ENCODE results near the gene ARHGEF7. TPM values are rescaled to one million over a fixed set of nuclear protein-coding genes. Genes with fewer than 3 reads are reported as not detected.

ARHGEF7 gene
- total RNA-seq, 1 experiment from 2014 or later = 47.3 TPM

- ChIA-PET CTCF (no interaction called here), POLR2A (no interaction called here)
- Mint-ChIP-seq H3K4me3 (no peak overlapping the region), H3K9me3 (no peaks in the 10 kb centered on the region), H3K27me3 (ENCODE audit: low read depth) (no peaks in the 10 kb centered on the region), H3K27ac (no peak overlapping the region), H3K36me3 (no peaks in the 10 kb centered on the region), H3K4me1 (no peaks in the 10 kb centered on the region)
- TF ChIP-seq IRF1 (CRISPR knock-in tag; IDR thresholded peaks at IDR 0.05) = no peak
- no peak for TF ChIP-seq OVOL2 (CRISPR knock-in tag; IDR thresholded peaks at IDR 0.05; ENCODE audit: borderline replicate concordance)
- no peak for TF ChIP-seq FOXP1 (CRISPR knock-in tag; IDR thresholded peaks at IDR 0.05; ENCODE audit: borderline replicate concordance)
- TF ChIP-seq, protein P1, sequence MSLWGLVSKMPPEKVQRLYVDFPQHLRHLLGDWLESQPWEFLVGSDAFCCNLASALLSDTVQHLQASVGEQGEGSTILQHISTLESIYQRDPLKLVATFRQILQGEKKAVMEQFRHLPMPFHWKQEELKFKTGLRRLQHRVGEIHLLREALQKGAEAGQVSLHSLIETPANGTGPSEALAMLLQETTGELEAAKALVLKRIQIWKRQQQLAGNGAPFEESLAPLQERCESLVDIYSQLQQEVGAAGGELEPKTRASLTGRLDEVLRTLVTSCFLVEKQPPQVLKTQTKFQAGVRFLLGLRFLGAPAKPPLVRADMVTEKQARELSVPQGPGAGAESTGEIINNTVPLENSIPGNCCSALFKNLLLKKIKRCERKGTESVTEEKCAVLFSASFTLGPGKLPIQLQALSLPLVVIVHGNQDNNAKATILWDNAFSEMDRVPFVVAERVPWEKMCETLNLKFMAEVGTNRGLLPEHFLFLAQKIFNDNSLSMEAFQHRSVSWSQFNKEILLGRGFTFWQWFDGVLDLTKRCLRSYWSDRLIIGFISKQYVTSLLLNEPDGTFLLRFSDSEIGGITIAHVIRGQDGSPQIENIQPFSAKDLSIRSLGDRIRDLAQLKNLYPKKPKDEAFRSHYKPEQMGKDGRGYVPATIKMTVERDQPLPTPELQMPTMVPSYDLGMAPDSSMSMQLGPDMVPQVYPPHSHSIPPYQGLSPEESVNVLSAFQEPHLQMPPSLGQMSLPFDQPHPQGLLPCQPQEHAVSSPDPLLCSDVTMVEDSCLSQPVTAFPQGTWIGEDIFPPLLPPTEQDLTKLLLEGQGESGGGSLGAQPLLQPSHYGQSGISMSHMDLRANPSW (CRISPR knock-in tag; conservative IDR thresholded peaks at IDR 0.05; ENCODE audit: low read depth) = no peak
- TF ChIP-seq ATF3 (CRISPR knock-in tag; conservative IDR thresholded peaks at IDR 0.05) = no peak
- DNase-seq (ENCODE audit: low spot score) (no peak), ATAC-seq (no peak)
Measured at GRCh38 chr13:111322916-111323331, 207.8 kb downstream of the ARHGEF7 start.

GRCh38 chr13:111323549-111323948 is 208.4 kb downstream of the ARHGEF7 start:
- Mint-ChIP-seq H3K36me3 (no peaks in the 10 kb centered on the region), H3K27me3 (ENCODE audit: low read depth) (no peaks in the 10 kb centered on the region), H3K4me1 (no peaks in the 10 kb centered on the region), H3K4me3 (no peak overlapping the region), H3K9me3 (no peaks in the 10 kb centered on the region), H3K27ac (peak overlapping the region; percentile 65; the same call in 1 of the 2 replicates)
- no peak for ATAC-seq
- POLR2A ChIA-PET = no interaction called here
- DNase-seq (ENCODE audit: low spot score) = no peak
- CTCF ChIA-PET = interaction anchor here (1.2 kb wide), 1 partner anchor 21 kb away, joined by 3 read pairs; no protein-coding TSS in a partner anchor
- TF ChIP-seq GTF2I (CRISPR knock-in tag; conservative IDR thresholded peaks at IDR 0.05) = no peak
- TF ChIP-seq IRF1 (CRISPR knock-in tag; IDR thresholded peaks at IDR 0.05) = no peak
- TF ChIP-seq, protein P2, sequence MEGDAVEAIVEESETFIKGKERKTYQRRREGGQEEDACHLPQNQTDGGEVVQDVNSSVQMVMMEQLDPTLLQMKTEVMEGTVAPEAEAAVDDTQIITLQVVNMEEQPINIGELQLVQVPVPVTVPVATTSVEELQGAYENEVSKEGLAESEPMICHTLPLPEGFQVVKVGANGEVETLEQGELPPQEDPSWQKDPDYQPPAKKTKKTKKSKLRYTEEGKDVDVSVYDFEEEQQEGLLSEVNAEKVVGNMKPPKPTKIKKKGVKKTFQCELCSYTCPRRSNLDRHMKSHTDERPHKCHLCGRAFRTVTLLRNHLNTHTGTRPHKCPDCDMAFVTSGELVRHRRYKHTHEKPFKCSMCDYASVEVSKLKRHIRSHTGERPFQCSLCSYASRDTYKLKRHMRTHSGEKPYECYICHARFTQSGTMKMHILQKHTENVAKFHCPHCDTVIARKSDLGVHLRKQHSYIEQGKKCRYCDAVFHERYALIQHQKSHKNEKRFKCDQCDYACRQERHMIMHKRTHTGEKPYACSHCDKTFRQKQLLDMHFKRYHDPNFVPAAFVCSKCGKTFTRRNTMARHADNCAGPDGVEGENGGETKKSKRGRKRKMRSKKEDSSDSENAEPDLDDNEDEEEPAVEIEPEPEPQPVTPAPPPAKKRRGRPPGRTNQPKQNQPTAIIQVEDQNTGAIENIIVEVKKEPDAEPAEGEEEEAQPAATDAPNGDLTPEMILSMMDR (IDR thresholded peaks at IDR 0.05) = no peak
- TF ChIP-seq PRRX2 (CRISPR knock-in tag; IDR thresholded peaks at IDR 0.05) = no peak
- TF ChIP-seq FOXP1 (CRISPR knock-in tag; IDR thresholded peaks at IDR 0.05; ENCODE audit: borderline replicate concordance) = no peak
- TF ChIP-seq ATF2 (CRISPR knock-in tag; IDR thresholded peaks at IDR 0.05; ENCODE audit: borderline replicate concordance, low read depth) = no peak
- TF ChIP-seq KAT7 (CRISPR knock-in tag; IDR thresholded peaks at IDR 0.05; ENCODE audit: borderline replicate concordance) = no peak
- TF ChIP-seq ZNF263 (CRISPR knock-in tag; IDR thresholded peaks at IDR 0.05; ENCODE audit: low read depth) = no peak
- TF ChIP-seq NFE2L1 (CRISPR knock-in tag; IDR thresholded peaks at IDR 0.05) = no peak
- no peak for TF ChIP-seq RELA (CRISPR knock-in tag; IDR thresholded peaks at IDR 0.05; ENCODE audit: borderline replicate concordance)
- TF ChIP-seq, protein P1 (CRISPR knock-in tag; conservative IDR thresholded peaks at IDR 0.05; ENCODE audit: low read depth) = no peak
- TF ChIP-seq ATF1 (CRISPR knock-in tag; IDR thresholded peaks at IDR 0.05) = no peak
- no peak for TF ChIP-seq ZNF425 (CRISPR knock-in tag; conservative IDR thresholded peaks at IDR 0.05)
- TF ChIP-seq, protein P3, sequence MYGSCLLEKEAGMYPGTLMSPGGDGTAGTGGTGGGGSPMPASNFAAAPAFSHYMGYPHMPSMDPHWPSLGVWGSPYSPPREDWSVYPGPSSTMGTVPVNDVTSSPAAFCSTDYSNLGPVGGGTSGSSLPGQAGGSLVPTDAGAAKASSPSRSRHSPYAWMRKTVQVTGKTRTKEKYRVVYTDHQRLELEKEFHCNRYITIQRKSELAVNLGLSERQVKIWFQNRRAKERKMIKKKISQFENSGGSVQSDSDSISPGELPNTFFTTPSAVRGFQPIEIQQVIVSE (CRISPR knock-in tag; IDR thresholded peaks at IDR 0.05; ENCODE audit: borderline replicate concordance) = no peak
- TF ChIP-seq JUN (CRISPR knock-in tag; IDR thresholded peaks at IDR 0.05) = no peak
- TF ChIP-seq E2F5 (CRISPR knock-in tag; IDR thresholded peaks at IDR 0.05) = no peak
- no peak for TF ChIP-seq ELF4 (CRISPR knock-in tag; IDR thresholded peaks at IDR 0.05; ENCODE audit: low read depth)
